SK-N-SH treated with all-trans-retinoic acid at 6 μM for 48 hours (cell line): Measurements from ENCODE around the gene RNPEP.
"Not testable (repeated sequence)": the region's sequence is repeated elsewhere in the genome, so short reads cannot be mapped to it uniquely, and the experiment has no call there.

Experiments used
- ATAC-seq: fragments of 200-7000 bp; cut with Tn5 transposase; 3 replicates; pipeline ENCODE4 v1.9.1; 2020; ENCODE audit warnings: mild to moderate bottlenecking, moderate library complexity
- ARNTL ChIP-seq: fragments of 450-650 bp; formaldehyde crosslinking; IDR thresholded peaks from 2 replicates; pipeline ENCODE4 v1.5.0; 2020; ENCODE audit warnings: low read depth, mild to moderate bottlenecking, moderate library complexity, borderline replicate concordance
- CREB5 ChIP-seq: fragments of 250-450 bp; sonication (Bioruptor Pico); IDR thresholded peaks from 2 replicates; pipeline ENCODE4 v1.5.1; 2020; ENCODE audit warnings: low read depth, mild to moderate bottlenecking, moderate library complexity
- ESRRG ChIP-seq: fragments of 250-450 bp; sonication (Bioruptor Pico); IDR thresholded peaks from 2 replicates; pipeline ENCODE4 v1.6.1; 2021; ENCODE audit warnings: mild to moderate bottlenecking
- GLIS3 ChIP-seq: fragments of 250-450 bp; sonication (Bioruptor Pico); IDR thresholded peaks from 2 replicates; pipeline ENCODE4 v1.5.0; 2020; ENCODE audit warnings: mild to moderate bottlenecking, moderate library complexity
- ISL1 ChIP-seq: fragments of 250-450 bp; sonication (Bioruptor Pico); IDR thresholded peaks from 2 replicates; pipeline ENCODE4 v2.1.2; 2022; ENCODE audit warnings: mild to moderate bottlenecking, moderate library complexity
- OSR1 ChIP-seq: fragments of 250-450 bp; sonication (Bioruptor Pico); IDR thresholded peaks from 2 replicates; pipeline ENCODE4 v1.8.0; 2022; ENCODE audit warnings: moderate library complexity, mild to moderate bottlenecking, inconsistent platforms
- POU6F1 ChIP-seq: fragments of 250-450 bp; sonication (Bioruptor Pico); IDR thresholded peaks from 2 replicates; pipeline ENCODE4 v1.8.0; 2021; ENCODE audit warnings: low read depth, mild to moderate bottlenecking, moderate library complexity, borderline replicate concordance
- RARB ChIP-seq: fragments of 250-450 bp; sonication (Bioruptor Pico); IDR thresholded peaks from 2 replicates; pipeline ENCODE4 v1.8.0; 2021; ENCODE audit warnings: mild to moderate bottlenecking, moderate library complexity
- SNAI2 ChIP-seq: fragments of 250-450 bp; sonication (Bioruptor Pico); IDR thresholded peaks from 2 replicates; pipeline ENCODE4 v1.5.0; 2020; ENCODE audit warnings: mild to moderate bottlenecking, moderate library complexity
- TCF4 ChIP-seq: fragments of 250-450 bp; sonication (Bioruptor Pico); IDR thresholded peaks from 2 replicates; pipeline ENCODE4 v1.8.0; 2021; ENCODE audit warnings: mild to moderate bottlenecking, moderate library complexity, borderline replicate concordance
- TOX ChIP-seq: fragments of 250-450 bp; sonication (Bioruptor Pico); IDR thresholded peaks from 2 replicates; pipeline ENCODE4 v1.8.0; 2021; ENCODE audit warnings: mild to moderate bottlenecking, moderate library complexity, borderline replicate concordance
- TSHZ2 ChIP-seq: fragments of 250-450 bp; sonication (Bioruptor Pico); IDR thresholded peaks from 2 replicates; pipeline ENCODE4 v1.5.0; 2020; ENCODE audit warnings: mild to moderate bottlenecking, moderate library complexity
- ZC3H10 ChIP-seq: fragments of 250-450 bp; sonication (Bioruptor Pico); IDR thresholded peaks from 2 replicates; pipeline ENCODE4 v1.5.1; 2021; ENCODE audit warnings: mild to moderate bottlenecking, moderate library complexity
- ZFP3 ChIP-seq: fragments of 250-450 bp; sonication (Bioruptor Pico); IDR thresholded peaks from 2 replicates; pipeline ENCODE4 v1.5.0; 2020; ENCODE audit warnings: mild to moderate bottlenecking, moderate library complexity
- ZFP30 ChIP-seq: fragments of 450-650 bp; formaldehyde crosslinking; IDR thresholded peaks from 2 replicates; pipeline ENCODE4 v1.5.0; 2022; ENCODE audit warnings: mild to moderate bottlenecking, moderate library complexity
- ZNF565 ChIP-seq: fragments of 450-650 bp; formaldehyde crosslinking; conservative IDR thresholded peaks from 2 replicates; pipeline ENCODE4 v1.5.0; 2020; ENCODE audit warnings: low read depth, mild to moderate bottlenecking, moderate library complexity
- ZNF70 ChIP-seq: fragments of 450-650 bp; formaldehyde crosslinking; IDR thresholded peaks from 2 replicates; pipeline ENCODE4 v1.5.0; 2020; ENCODE audit warnings: mild to moderate bottlenecking, moderate library complexity
- TF ChIP-seq, protein P1 (sequence below): fragments of 250-450 bp; sonication (Bioruptor Pico); IDR thresholded peaks from 2 replicates; pipeline ENCODE4 v1.5.1; 2021; ENCODE audit warnings: mild to moderate bottlenecking, moderate library complexity
- TF ChIP-seq, protein P2 (sequence below): fragments of 250-450 bp; sonication (Bioruptor Pico); IDR thresholded peaks from 2 replicates; pipeline ENCODE4 v1.8.0; 2020; ENCODE audit warnings: mild to moderate bottlenecking, moderate library complexity, borderline replicate concordance

RNPEP gene

GRCh38 chr1:201958348-201958747 is 24.1 kb upstream of the RNPEP start:
- TF ChIP-seq, protein P1, sequence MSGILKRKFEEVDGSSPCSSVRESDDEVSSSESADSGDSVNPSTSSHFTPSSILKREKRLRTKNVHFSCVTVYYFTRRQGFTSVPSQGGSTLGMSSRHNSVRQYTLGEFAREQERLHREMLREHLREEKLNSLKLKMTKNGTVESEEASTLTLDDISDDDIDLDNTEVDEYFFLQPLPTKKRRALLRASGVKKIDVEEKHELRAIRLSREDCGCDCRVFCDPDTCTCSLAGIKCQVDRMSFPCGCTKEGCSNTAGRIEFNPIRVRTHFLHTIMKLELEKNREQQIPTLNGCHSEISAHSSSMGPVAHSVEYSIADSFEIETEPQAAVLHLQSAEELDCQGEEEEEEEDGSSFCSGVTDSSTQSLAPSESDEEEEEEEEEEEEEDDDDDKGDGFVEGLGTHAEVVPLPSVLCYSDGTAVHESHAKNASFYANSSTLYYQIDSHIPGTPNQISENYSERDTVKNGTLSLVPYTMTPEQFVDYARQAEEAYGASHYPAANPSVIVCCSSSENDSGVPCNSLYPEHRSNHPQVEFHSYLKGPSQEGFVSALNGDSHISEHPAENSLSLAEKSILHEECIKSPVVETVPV (CRISPR knock-in tag), result no peak
- TF ChIP-seq ESRRG (no peak), OSR1 (no peak), ZNF565 (CRISPR knock-in tag) (no peak), ZNF70 (CRISPR knock-in tag) (no peak), POU6F1 (no peak), TCF4 (CRISPR knock-in tag) (no peak), SNAI2 (CRISPR knock-in tag) (no peak), ZFP3 (CRISPR knock-in tag) (no peak), ZC3H10 (no peak), TSHZ2 (no peak), ZFP30 (CRISPR knock-in tag) (no peak), ARNTL (CRISPR knock-in tag) (no peak), CREB5 (CRISPR knock-in tag) (no peak)
- TF ChIP-seq, protein P2, sequence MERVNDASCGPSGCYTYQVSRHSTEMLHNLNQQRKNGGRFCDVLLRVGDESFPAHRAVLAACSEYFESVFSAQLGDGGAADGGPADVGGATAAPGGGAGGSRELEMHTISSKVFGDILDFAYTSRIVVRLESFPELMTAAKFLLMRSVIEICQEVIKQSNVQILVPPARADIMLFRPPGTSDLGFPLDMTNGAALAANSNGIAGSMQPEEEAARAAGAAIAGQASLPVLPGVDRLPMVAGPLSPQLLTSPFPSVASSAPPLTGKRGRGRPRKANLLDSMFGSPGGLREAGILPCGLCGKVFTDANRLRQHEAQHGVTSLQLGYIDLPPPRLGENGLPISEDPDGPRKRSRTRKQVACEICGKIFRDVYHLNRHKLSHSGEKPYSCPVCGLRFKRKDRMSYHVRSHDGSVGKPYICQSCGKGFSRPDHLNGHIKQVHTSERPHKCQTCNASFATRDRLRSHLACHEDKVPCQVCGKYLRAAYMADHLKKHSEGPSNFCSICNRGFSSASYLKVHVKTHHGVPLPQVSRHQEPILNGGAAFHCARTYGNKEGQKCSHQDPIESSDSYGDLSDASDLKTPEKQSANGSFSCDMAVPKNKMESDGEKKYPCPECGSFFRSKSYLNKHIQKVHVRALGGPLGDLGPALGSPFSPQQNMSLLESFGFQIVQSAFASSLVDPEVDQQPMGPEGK (CRISPR knock-in tag), result no peak
- no peak for ATAC-seq

- not testable (repeated sequence) for ATAC-seq
These were observed 20.1 kb upstream of the RNPEP start for GRCh38 chr1:201962382-201962781.

GRCh38 chr1:201964261-201964660 is 18.2 kb upstream of the RNPEP start:
- no peak for ATAC-seq
- TF ChIP-seq TOX (no peak), OSR1 (no peak), SNAI2 (CRISPR knock-in tag) (no peak), ZFP30 (CRISPR knock-in tag) (no peak), ARNTL (CRISPR knock-in tag) (no peak), ZNF70 (CRISPR knock-in tag) (no peak), ESRRG (no peak), ZFP3 (CRISPR knock-in tag) (no peak), ISL1 (CRISPR knock-in tag) (no peak), GLIS3 (CRISPR knock-in tag) (no peak), RARB (CRISPR knock-in tag) (no peak), POU6F1 (no peak), ZC3H10 (no peak)
- TF ChIP-seq, protein P2 (CRISPR knock-in tag), result no peak
- TF ChIP-seq, protein P1 (CRISPR knock-in tag), result no peak
